GM19025 (cell line): ENCODE measurements around the gene COL4A4.
A peak's percentile ranks its signal among the peaks of the same experiment; 100 is the strongest.

Experiments
- ATAC-seq: cut with Tn5 transposase; IDR thresholded peaks from one replicate; pipeline ENCODE4 v1.9.1; 2021; ENCODE audit warnings: mild to moderate bottlenecking, low read depth, moderate library complexity; ENCODE audit not compliant: unreplicated experiment

Gene COL4A4

DNA sequence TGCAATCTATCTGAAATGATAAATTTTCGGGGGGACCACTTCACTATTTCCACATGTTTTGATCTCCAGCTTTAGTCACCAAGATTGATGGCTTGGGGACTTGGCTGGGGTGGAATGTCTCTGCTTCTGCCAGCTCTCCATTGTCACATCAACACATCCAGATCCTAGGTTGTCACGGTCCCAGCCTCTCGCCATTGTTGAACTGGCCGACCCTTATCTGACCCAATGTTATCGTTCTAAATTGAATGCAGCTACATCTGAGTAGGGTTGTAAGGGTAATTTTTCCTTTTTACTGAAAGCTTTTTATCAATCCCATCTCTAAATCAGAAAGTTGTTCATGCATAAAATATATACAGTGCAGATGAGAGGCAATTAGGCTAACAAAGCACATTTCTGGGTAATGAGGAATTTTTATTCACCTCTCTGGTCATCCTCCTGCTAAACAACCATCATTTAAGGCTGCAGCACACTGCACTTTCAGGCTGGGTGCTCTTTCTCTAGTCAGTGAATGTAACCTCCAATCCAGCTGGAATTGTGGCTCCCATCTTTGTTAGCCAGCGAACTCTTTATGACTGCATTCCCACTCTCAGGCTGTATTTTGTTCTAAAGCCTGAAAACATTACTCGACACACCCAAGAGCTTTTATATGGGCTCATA is 128.2 kb downstream of the COL4A4 start:
- no peak for ATAC-seq

DNA sequence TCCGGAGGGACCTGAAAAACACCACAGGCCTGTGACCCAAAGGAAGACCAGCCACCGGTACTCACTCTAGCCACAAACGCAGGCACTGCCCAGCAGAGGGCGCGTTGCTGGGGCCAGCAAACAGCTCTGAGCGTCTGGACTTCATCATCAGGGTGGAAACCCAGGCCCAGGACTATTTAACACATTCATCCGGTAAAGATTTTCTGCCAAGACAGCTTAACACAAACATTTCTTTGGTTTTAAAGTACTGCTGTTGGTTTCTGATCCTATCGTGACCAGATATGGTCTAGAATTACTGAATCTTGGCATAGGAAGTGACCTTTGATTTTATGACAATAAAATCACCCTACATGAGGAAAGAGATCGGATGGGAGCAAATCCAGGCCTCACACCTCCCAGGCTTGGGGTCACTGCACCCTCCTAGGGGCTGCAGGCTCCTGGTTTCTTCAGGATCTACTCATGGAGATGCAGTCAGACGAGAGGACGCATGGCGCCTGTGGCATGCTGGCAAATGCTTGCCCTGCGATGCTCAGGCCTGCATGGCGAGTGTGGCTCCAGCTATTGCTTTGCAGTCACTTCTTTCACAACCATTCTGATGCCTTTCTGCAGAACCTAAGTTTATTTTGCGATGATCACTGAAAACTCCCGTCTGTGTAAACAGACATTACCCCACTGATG is 130.4 kb downstream of the COL4A4 start:
- ATAC-seq, result peak; percentile 85

DNA sequence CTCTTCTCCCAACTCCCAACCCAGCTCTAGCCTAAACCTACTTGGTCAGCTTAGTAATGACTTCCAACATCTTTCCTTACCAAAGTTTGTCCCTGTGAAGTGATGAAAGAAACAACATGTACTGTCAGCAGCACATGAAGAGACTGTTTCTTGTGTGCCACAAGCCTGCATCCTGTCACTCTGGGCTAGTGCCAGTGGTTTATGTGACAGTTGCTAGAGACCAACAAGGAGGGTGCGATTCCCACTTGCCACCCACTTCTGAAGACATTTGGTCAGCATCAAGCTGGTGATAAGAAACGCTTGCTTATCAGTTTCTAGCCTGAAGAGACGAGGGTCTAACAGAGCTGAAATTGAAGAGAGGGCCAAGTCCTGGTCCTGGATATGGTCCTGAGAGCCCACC is 132.6 kb downstream of the COL4A4 start:
- ATAC-seq, result no peak

DNA sequence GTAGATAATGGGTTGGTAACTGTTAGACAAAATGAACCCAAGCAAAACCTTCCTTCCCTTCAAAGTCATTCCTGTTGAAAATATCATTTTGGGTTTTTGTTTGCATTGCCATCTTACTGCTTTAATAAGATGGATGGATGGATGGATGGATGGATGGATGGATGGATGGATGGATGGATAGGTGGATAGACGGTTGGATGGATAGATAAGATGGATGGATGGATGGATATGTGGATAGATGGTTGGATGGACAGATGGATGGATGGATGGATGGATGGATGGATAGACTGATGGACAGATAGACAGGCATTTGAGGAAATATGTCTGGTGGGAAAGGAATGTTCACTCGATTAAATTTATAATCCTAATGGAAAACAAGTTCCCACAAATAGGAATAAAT is 133.2 kb downstream of the COL4A4 start:
- no peak for ATAC-seq

DNA sequence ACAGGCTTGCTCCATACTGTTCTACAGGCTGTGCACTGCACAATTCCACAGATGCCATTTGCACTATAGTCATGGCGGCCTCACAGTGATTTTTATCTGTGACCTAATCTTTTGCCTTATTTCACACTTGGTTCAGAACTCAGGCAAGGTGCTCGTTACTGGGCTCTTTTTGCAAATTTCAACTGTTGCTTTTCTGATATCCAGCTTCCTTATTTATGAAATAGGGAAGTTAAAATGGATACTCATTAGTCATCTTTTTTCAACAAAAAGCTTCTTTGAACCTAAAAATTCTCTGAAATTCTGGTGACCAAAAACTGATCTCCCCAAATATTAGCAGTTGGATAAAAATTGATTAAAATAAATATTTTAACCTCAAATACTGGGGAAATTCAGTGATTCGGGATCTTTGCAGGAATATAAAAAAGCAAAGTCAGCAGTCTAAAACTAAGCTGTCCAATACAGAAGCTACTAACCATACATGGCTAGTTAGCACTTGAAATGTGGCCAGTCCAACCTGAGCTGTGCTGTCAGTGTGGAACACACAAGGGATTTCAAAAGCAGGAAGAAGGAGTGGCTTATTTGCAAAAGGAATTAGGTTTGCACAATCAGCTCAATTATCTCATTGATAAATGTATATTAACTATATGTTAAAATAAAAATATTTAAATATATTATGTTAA is 134.4 kb downstream of the COL4A4 start:
- ATAC-seq, result no peak

DNA sequence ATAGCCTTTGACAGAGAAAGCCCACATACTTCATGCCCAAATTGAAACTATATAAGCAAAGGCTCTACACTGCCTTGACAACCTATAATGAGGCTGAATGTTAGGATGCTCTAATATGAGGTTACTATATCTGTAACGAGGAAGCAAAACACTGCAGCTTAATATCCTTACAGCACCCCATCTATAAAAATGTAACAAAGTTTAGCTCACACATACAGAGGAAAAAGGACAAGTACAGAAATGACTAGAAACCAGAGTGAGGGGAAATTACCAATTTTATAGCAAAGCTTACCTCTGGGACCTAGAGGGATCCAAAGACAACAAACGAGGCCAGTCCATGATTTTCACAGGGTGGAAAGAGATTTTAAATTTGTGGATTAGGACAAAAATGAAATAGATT is 138.5 kb downstream of the COL4A4 start:
- peak; percentile 44 for ATAC-seq

DNA sequence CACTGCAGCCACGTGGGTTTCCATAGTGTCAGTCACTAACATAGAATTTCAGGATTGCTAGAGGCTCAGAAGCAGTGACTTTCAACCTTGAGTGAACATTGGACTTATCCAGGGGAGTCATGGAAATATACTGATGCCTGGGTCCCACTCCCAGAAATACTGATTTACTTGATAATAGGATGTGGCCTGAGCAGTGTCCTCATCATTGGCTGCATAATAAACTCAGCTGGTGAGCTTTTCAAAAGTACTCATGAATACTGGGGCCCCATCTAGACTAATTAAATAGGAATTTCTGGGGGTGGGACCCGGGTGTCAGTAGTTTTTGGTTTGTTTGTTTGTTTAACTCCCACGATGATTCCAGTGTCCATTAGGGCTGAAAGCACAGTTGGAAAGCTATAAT is 141.4 kb downstream of the COL4A4 start:
- no peak for ATAC-seq

DNA sequence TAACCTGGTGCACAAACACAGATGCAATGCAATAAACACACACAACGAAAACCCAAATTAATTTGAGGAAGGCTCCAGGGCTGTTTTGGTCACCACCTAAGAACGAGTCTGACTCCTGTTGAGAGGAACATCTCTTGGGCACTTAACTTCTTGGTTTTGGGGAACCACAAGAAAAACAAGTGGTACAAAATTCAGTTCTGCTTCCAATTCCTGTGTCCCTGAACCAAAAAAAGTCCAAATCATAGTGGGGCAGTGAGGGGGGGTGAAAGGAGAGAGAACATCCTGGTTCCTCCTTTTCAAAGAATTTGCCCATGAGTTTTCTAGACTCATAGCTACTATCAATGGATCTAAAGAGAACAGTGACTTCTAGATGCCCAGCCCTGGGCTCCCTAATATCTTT is 143.6 kb downstream of the COL4A4 start:
- ATAC-seq, result no peak

DNA sequence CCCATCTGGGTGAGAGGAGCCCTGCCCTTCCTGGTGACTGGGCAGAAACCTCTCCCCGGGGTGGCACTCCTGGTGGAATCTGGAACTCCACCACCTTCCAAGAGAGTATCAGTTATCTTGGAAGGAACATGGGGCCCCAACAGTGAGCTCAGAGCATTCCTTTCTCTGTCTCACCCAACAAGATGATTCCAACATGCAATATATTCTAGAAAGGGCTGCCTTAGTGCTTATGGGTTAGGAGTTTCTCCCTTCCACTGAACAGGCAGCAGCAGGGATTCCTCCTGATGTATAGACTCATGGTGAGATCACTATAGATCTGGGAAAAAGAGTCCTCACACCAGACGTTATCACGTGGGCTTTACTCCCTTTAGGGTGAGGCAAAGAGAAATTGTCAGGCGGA is 147.1 kb downstream of the COL4A4 start:
- no peak for ATAC-seq

DNA sequence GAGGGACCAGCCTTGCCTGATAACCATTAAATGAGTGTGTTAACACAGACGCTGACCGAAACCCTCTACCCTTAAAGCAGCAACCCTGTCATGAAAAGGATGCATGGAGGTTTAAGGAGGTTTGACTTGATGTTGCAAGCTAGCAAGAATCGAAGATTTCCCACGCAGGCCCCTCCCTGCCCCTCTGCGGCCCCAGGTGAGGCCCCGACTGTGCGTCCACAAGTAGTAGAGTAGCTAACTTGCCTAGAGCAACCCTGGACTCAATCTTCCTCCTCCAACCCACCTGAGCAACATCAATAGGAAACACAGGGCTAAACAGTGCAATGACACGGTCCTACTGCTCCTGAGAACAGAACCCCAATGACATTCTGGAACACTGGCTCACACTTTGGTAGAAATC is 150.1 kb downstream of the COL4A4 start:
- ATAC-seq, result no peak

DNA sequence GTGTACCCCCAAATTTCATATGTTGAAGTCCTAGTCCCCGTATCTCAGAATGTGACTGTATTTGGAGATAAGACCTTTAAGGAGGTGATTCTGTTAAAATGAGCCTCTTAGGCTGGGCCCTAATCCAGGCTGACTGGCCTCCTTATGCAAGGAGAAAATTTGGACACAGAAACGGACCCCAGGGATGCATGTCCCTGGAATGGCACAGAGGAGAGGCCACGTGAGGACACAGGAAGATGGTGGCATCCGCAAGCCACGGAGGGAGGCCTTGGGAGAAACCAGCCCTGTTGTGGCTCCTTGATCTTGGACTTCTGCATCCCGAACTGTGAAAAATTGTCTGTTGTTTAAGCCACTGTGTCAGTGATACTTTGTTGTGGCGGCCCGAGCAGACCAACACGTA is 150.7 kb downstream of the COL4A4 start:
- ATAC-seq, result no peak

DNA sequence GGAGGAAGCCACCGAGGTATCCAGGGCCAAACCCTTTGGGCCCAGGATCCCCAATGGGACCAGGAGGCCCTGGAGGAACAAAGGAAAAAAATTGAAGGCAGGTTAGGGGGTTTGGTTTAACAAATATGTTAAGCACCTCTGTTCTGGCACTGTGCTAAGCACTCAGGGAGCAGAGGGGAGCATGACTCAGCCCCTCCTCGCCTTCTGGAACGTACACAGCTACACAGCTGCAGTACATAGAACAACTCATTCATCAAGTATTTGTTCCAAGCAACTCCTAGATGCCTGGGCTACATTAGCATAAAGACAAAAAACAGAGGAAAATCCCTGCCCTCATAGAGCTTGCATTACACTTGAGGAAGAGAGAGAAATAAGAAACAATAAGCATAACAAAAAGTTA is 153.6 kb downstream of the COL4A4 start:
- ATAC-seq, result no peak

DNA sequence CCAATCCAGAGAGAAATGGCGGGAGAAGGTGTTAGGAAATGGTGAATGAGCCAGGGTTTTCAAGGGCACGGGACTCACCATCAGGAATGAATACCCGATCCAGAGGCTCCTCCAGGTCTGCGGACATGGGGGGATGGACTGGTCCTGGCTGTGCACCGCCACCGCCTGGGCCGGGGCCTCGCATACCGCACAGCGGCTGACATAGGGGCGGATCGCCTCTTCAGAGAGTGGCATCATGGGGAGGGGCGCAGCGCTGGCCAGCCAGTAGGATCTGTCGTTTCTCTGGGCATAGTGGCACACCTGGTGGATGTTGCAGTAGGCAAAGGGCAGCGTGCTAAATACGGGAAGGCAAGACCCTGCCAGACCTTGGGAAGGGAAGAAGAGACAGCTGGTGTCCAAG is 156.1 kb downstream of the COL4A4 start:
- ATAC-seq, result no peak

DNA sequence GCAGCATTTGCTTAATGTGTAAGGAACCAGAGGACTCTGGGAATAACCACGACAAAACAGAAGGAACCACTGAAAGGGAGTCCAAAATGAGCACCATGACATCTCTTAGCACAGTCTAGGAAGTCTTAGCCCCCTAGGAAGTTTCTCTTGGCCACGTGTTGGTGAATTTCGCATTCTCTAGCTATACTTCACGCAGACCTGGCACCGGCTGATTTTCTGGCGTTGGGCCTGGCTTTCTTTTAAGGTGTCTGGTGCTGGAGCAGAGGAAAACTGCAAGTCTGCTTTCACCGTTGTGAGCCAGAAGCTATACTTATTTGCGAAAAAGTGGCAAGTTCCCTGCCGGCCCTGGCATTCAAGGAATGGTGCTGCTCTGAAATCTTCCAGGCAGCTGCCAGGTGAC is 156.9 kb downstream of the COL4A4 start:
- no peak for ATAC-seq

DNA sequence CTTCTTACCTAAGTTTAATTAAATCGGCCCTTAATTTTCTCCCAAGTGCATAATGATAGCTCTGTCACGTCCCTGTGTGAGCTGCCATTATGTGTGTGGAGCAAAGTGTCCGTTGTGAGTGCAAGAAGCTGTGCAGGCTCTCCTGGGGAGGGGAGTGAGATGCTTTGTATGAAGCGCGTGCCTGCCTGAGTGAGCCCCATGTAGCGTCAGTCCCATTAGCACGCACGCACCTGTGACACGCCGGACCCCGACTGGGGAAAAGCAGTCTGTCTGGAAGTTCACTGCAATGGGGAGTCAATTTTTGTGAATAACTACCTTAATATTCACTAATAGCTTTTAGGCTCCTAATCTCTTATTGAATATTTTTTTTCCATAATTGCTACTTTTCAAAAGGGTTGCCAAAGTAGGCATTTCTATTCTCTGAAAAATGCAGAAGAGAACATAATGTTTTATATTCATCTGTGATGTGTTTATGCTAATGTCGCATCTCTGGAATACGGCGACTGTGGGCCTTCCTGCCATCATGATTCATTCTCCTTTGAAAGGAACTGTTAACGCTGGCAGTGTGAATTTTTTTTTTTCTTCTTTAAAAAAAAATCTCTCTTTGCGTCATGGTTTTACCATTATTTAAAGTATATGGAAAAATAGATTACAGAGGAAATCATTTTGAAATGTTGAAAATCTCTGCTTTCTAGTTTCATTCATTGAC is 157.7 kb downstream of the COL4A4 start:
- no peak for ATAC-seq

DNA sequence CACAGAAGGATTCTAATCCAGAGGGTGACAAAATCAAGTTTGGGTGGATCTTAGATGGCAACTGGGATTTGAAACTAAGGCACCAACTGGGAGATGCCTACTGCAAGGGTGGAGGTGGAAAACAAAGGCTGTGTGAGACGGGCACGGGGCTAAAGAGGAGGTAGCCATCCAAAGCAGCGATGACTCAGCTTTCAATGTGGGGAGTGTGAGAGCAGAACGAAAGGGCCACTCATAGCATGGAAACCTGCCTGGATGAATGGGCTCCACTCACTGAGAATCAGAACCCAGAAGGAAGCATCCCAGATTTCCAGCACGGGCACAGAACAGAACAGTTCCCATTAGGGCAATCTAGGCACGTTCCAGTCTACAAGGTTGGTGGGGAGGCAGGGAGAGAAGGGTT is 159.5 kb downstream of the COL4A4 start:
- ATAC-seq, result no peak

DNA sequence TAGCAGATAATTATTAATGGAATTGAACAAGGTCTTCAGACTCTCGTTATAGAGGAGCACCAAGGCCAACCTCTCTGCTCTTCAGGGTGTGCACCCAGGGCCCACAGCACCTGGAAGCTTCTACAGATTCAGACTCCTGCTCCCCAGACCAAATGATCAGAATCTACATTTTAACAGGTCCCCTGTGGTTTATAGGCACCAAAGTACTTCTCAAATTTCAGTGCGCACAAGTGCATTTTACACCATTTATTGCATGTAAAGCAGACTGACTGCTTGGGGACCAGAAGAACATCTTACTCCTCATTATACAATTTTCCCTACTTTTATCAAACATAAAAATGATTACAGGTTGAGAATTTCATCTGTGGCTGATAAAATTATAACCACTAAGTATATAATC is 163.9 kb downstream of the COL4A4 start:
- no peak for ATAC-seq

DNA sequence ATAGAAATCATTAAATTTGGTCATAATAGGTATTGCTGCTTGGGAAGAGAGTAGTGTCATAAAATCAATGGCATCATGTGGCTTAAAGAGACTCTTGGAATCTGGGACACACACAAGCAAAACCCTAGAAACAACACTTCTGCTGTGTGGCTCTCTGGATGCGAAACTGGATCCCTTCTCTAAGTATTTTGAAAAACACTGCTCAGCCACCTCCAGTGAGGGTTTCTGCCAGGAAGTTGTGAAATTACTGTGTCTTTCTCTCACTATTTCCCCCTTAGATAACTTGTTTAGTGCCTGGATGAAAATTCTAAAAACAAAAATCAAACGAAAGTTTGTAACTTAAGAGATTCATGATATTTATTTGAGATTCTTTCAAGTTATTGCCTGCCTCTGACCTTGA is 164.3 kb downstream of the COL4A4 start:
- ATAC-seq, result no peak

DNA sequence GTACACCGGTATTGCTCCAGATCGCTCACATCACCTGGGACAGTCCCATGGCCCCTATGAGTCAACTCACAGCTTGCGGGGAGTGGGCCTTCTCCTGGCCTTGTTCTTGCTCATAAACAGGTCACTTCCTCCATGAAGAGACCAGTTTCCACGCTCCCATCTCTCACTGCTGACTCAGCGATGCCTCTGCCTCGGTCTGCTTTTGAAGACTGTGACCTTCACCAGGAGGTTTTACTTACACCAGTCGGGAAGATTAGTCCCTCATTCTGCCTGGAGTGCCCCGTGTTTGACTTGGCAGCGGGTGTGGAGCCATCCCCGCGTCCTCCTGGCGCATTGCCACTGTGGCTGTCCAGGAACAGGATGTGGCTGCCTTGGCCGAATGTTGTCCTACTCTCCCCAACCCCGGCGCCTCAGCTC is 168.4 kb downstream of the COL4A4 start:
- no peak for ATAC-seq

DNA sequence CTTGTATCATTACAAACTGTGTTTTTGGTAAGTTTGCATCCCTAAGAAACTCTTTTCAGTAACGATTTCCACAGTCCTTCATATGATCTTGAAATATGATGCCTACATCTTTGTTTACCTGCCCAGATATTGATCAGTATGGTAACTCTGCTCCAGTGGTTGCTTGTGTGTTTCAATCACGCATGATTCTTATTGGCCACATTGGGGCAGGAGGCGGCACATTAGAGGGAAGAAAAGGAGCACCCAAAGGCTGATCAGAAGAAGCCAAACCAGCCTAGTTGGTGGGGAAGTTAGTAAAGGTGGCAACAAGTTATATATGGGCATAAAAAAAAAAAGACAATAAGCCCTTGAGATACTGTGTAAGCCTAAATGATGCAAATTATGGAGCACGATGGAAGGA is 169.2 kb downstream of the COL4A4 start:
- no peak for ATAC-seq

DNA sequence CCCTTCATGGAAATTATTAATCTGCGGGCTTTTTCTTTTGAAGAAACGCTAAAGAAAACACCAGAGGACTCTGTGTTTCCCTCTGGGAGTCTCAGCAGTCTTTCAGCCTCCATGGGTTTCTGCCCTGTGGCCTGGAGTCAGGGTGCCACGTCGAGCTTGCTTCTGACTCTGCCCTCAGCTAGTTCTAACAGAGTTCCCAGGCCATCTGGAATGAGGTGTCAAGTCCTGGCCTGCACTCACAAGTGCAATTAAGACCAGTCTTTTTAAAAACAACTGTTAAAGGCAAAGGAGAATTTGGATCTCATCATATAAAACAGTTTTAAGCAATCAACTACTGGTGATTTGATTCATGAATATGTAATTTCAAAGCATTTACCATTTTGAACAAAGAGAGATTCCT is 170.8 kb downstream of the COL4A4 start:
- no peak for ATAC-seq
